GM12872 (cell line): ENCODE results near the gene ETV6.

ENCODE experiments used
- CTCF ChIP-seq: IDR thresholded peaks from 3 replicates; pipeline ENCODE4 v1.5.1; 2011; ENCODE audit warnings: low read depth, mild to moderate bottlenecking, low read length, moderate library complexity; ENCODE audit not compliant: insufficient read depth

The ETV6 gene

GRCh38 chr12:11824736-11825135 is 175.3 kb downstream of the ETV6 start:
- no peak for TF ChIP-seq CTCF

- no peak for TF ChIP-seq CTCF
Measured at GRCh38 chr12:11825278-11825677, 175.8 kb downstream of the ETV6 start.

- no peak for TF ChIP-seq CTCF
Measured at GRCh38 chr12:11826574-11826973, 177.1 kb downstream of the ETV6 start.

GRCh38 chr12:11827091-11828061 is 177.9 kb downstream of the ETV6 start:
- no peak for TF ChIP-seq CTCF

GRCh38 chr12:11829764-11830194 is 180.3 kb downstream of the ETV6 start:
- TF ChIP-seq CTCF: no peak

- no peak for TF ChIP-seq CTCF
Measured at GRCh38 chr12:11830307-11830801, 180.9 kb downstream of the ETV6 start.

GRCh38 chr12:11832093-11832492 is 182.6 kb downstream of the ETV6 start:
- no peak for TF ChIP-seq CTCF
